Measurements from ENCODE around the gene TRIM39.

The TRIM39 gene

GRCh38 chr6:30317913-30318589 is 8.7 kb upstream of the TRIM39 start:
- no peak for TF ChIP-seq CTCF (IDR thresholded peaks at IDR 0.05; ENCODE audit: low read depth, low read length, missing control alignments)
- no peak for DNase-seq
- in situ Hi-C loops (cut with HindIII; ENCODE audit: low pct_ligation_motif_present, low sequenced_read_pairs): no loop called here
- no peaks in the 10 kb centered on the region for H3K27me3 ChIP-seq (replicated peaks)
- H3K27ac ChIP-seq: no peak overlapping the region
- H3K36me3 ChIP-seq (replicated peaks): peaks cover 18% of the 10 kb centered on the region
- no peak overlapping the region for H3K4me3 ChIP-seq (ENCODE audit: low read depth, low read length)

GRCh38 chr6:30319146-30319835 is 7.4 kb upstream of the TRIM39 start:
- no peaks in the 10 kb centered on the region for H3K27me3 ChIP-seq (replicated peaks)
- peaks cover 11% of the 10 kb centered on the region for H3K36me3 ChIP-seq (replicated peaks)
- in situ Hi-C loops (cut with HindIII; ENCODE audit: low pct_ligation_motif_present, low sequenced_read_pairs): no loop called here
- H3K4me3 ChIP-seq (ENCODE audit: low read depth, low read length): no peak overlapping the region
- no peak for DNase-seq
- no peak for TF ChIP-seq CTCF (IDR thresholded peaks at IDR 0.05; ENCODE audit: low read depth, low read length, missing control alignments)
- H3K27ac ChIP-seq: no peak overlapping the region

- TF ChIP-seq CTCF (IDR thresholded peaks at IDR 0.05; ENCODE audit: low read depth, low read length, missing control alignments): no peak
- in situ Hi-C loops (cut with HindIII; ENCODE audit: low pct_ligation_motif_present, low sequenced_read_pairs): no loop called here
These were observed 4.9 kb upstream of the TRIM39 start for GRCh38 chr6:30321692-30322388.

GRCh38 chr6:30322527-30323501 is 3.9 kb upstream of the TRIM39 start:
- DNase-seq: peak; percentile 22
- no peak for TF ChIP-seq CTCF (IDR thresholded peaks at IDR 0.05; ENCODE audit: low read depth, low read length, missing control alignments)
- Histone ChIP-seq H3K27me3 (replicated peaks) (no peaks in the 10 kb centered on the region), H3K4me3 (ENCODE audit: low read depth, low read length) (no peak overlapping the region), H3K36me3 (replicated peaks) (peaks cover 3% of the 10 kb centered on the region), H3K27ac (peak overlapping the region; percentile 33)
- in situ Hi-C loops (cut with HindIII; ENCODE audit: low pct_ligation_motif_present, low sequenced_read_pairs): no loop called here

More at GRCh38 chr6:30321692-30322388, 4.9 kb upstream of the TRIM39 start:
- no peaks in the 10 kb centered on the region for H3K27me3 ChIP-seq (replicated peaks)
- peaks cover 3% of the 10 kb centered on the region for H3K36me3 ChIP-seq (replicated peaks)
- no peak overlapping the region for H3K27ac ChIP-seq
- no peak for DNase-seq
- H3K4me3 ChIP-seq (ENCODE audit: low read depth, low read length): no peak overlapping the region

- in situ Hi-C loops (cut with HindIII; ENCODE audit: low pct_ligation_motif_present, low sequenced_read_pairs): no loop called here
- Histone ChIP-seq H3K36me3 (replicated peaks) (peaks cover 3% of the 10 kb centered on the region), H3K27ac (no peak overlapping the region), H3K4me3 (ENCODE audit: low read depth, low read length) (no peak overlapping the region), H3K27me3 (replicated peaks) (no peaks in the 10 kb centered on the region)
- DNase-seq: no peak
- TF ChIP-seq CTCF (IDR thresholded peaks at IDR 0.05; ENCODE audit: low read depth, low read length, missing control alignments): no peak
These were observed 2.9 kb upstream of the TRIM39 start for GRCh38 chr6:30323806-30324205.

All from brain microvascular endothelial cell (primary cell).